ENCODE measurements around the gene WIZ.

Gene WIZ

DNA sequence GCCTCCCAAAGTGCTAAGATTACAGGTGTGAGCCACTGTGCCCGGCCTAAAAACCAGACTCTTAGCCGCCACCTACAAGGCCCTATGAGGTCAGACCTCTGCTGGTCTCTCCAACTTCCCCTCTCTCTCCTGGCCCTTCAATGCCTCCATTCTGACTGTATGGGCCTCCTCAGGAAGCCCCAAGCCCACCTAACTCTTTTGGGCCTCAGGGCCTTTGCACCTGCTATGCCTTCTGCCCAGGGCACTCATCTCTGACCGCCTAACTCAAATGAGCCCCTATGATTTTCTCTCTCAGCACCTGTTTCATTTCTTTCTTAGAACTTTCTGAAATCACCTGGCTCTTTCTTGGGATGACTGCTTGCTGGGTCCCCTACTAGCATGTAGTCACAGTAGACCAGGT, 6.4 kb downstream of the WIZ start:
- DNase-seq (ENCODE audit: extremely low read depth, insufficient read length): no peak
- no peaks in the 10 kb centered on the region for H3K36me3 ChIP-seq (ENCODE audit: control insufficient read depth, insufficient read depth, low read length)
- TF ChIP-seq, protein P1, sequence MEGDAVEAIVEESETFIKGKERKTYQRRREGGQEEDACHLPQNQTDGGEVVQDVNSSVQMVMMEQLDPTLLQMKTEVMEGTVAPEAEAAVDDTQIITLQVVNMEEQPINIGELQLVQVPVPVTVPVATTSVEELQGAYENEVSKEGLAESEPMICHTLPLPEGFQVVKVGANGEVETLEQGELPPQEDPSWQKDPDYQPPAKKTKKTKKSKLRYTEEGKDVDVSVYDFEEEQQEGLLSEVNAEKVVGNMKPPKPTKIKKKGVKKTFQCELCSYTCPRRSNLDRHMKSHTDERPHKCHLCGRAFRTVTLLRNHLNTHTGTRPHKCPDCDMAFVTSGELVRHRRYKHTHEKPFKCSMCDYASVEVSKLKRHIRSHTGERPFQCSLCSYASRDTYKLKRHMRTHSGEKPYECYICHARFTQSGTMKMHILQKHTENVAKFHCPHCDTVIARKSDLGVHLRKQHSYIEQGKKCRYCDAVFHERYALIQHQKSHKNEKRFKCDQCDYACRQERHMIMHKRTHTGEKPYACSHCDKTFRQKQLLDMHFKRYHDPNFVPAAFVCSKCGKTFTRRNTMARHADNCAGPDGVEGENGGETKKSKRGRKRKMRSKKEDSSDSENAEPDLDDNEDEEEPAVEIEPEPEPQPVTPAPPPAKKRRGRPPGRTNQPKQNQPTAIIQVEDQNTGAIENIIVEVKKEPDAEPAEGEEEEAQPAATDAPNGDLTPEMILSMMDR (IDR thresholded peaks at IDR 0.05; ENCODE audit: insufficient read depth, low read length, poor library complexity, severe bottlenecking): no peak
- H3K4me3 ChIP-seq (replicated peaks; ENCODE audit: low read depth, low read length): no peak overlapping the region
- no peaks in the 10 kb centered on the region for H3K27me3 ChIP-seq (replicated peaks; ENCODE audit: control insufficient read depth, insufficient read depth, low read length)

DNA sequence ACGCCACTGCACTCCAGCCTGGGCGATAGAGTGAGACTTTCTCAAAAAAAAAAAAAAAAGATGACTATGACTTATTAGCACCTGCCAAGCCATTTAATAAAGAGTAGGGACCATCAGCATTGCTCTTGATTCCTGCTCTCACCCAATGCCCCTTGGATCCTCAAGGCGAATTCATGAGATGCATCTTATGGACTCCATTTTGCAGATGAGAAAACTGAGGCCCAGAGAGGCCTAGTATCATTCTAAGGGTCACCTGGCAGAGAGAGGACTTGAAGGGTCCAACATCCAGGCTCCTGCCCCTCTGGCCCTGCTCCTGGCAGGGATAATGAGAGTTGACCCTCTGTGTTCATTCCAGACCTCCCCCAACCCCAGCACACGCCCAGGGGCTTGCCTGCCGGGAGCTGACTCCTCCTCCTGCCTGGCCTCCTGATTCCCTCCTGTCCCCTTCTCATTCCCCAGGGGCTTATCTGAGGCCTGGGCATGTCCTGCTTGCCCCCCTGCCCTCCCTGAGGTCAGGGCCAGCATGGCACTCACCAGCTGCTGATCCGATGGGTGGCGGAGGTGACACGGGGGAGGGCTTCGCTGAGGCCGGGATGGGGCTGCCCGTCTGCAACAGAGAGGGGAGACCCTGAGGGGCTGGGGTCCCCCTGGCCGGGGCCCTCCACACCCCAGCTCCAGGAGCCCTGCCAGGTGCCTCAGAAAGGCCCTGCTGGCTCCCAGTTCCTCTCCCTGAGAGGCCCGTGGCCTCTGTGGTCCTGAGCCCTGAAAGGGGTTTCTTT, 7.4 kb downstream of the WIZ start:
- Histone ChIP-seq H3K36me3 (ENCODE audit: control insufficient read depth, insufficient read depth, low read length) (no peaks in the 10 kb centered on the region), H3K4me3 (replicated peaks; ENCODE audit: low read depth, low read length) (no peak overlapping the region), H3K27me3 (replicated peaks; ENCODE audit: control insufficient read depth, insufficient read depth, low read length) (no peaks in the 10 kb centered on the region)
- TF ChIP-seq, protein P1 (IDR thresholded peaks at IDR 0.05; ENCODE audit: insufficient read depth, low read length, poor library complexity, severe bottlenecking): no peak
- DNase-seq (ENCODE audit: extremely low read depth, insufficient read length): no peak

DNA sequence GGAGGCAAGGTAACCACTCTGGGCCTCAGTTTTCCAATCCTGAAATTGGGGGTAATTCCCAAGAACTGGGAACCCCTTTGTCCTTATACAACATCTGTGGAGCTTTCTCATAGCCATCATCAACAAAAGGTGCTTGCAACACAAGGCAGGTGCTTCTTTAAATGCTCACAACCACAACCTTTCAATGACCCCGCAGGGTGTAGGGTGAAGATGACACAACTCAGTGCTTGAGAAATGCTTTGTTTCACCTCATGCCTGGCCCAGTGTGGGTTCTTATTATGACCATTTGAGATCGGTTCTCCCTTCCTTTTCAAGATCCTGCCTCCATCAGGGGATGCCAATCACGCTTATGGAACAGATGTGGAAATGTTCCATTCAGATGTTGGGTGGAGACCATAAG, 8.4 kb downstream of the WIZ start:
- H3K4me3 ChIP-seq (replicated peaks; ENCODE audit: low read depth, low read length): no peak overlapping the region
- no peaks in the 10 kb centered on the region for H3K27me3 ChIP-seq (replicated peaks; ENCODE audit: control insufficient read depth, insufficient read depth, low read length)
- no peaks in the 10 kb centered on the region for H3K36me3 ChIP-seq (ENCODE audit: control insufficient read depth, insufficient read depth, low read length)
- TF ChIP-seq, protein P1 (IDR thresholded peaks at IDR 0.05; ENCODE audit: insufficient read depth, low read length, poor library complexity, severe bottlenecking): no peak
- no peak for DNase-seq (ENCODE audit: extremely low read depth, insufficient read length)

DNA sequence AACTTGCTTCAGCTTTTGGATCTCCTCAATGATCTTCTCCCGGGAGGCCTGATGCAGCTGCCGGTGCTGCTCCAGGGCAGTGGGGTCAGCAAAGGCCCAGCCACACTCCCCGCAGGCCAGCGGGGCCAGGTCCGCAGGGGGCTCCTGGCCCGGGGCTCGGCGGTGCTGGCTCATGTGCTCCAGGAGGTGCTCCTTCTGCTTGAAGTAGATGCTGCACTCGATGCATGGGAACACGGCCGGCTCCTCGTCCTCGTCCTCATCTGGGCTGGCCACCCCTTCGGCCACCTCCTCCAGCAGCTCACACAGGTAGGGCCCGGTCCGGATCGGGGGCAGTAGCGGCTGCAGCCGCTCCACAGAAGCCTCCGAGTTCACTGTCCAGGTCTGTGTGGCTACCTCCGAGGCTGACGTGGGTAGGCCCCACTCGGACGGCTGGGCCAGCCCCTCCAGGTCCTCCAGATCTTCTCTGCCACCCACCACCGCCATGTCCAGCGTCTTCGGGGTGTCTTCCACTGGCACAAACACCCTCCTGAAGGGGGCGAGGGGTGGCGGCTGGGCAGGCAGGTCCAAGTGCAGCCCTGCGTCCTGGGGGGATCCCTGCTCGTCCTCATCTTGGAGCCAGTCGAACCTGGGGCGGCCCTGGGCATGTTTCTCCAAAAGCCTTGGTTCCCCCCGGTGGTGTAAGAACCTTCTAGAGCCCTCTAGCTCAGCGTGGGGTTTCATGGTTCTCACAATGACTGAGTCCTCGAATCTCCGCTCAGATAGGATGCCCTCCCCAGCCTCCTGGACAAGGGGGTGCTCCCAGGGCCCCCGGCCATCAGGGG, 9.7 kb downstream of the WIZ start:
- Histone ChIP-seq H3K27me3 (replicated peaks; ENCODE audit: control insufficient read depth, insufficient read depth, low read length) (no peaks in the 10 kb centered on the region), H3K36me3 (ENCODE audit: control insufficient read depth, insufficient read depth, low read length) (no peaks in the 10 kb centered on the region), H3K4me3 (replicated peaks; ENCODE audit: low read depth, low read length) (no peak overlapping the region)
- TF ChIP-seq, protein P1 (IDR thresholded peaks at IDR 0.05; ENCODE audit: insufficient read depth, low read length, poor library complexity, severe bottlenecking): no peak
- no peak for DNase-seq (ENCODE audit: extremely low read depth, insufficient read length)

DNA sequence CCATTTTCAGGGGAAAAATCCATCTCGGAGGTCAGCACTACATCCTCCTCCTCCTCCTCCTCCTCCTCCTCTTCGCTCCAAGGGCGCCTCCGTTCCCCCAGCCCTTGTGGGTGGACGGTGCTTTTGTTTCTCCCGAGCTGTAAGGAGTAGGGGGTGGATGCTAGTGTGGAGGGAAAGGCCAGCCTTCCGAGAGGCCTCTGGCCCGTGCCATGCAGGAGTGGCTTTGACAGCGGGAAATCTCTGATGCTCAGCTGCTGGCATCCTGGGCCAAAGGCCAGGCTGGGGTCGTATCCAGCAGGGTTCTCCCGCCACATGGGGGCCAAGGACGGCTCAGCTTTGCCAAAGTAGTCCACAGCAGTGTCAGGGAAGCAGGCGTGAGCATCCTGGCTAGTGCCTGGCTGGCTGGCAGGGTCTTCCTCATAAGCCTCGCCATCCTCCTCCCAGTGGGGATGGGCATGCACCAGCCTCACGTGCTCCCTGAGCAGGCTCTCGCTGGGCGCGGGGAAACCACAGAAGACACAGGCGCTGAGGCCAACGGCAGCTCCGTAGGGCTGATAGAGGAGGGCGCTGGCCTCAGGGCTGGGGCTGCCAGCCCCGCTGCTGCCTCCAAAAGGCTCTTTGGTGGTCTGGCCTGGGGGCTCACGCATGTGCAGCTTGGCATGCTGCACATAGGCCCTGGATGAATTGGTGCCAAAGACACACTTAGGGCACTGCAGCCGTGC, 10.5 kb downstream of the WIZ start:
- TF ChIP-seq, protein P1 (IDR thresholded peaks at IDR 0.05; ENCODE audit: insufficient read depth, low read length, poor library complexity, severe bottlenecking): no peak

More for the DNA sequence above, 10.5 kb downstream of the WIZ start:
- Histone ChIP-seq H3K27me3 (replicated peaks; ENCODE audit: control insufficient read depth, insufficient read depth, low read length) (no peaks in the 10 kb centered on the region), H3K36me3 (ENCODE audit: control insufficient read depth, insufficient read depth, low read length) (no peaks in the 10 kb centered on the region), H3K4me3 (replicated peaks; ENCODE audit: low read depth, low read length) (no peak overlapping the region)
- no peak for DNase-seq (ENCODE audit: extremely low read depth, insufficient read length)

Data from GM06990 (cell line).